Progenitor cell of endocrine pancreas (in vitro differentiated cells): ENCODE data around the gene CELSR1. TPM values are rescaled to one million over a fixed set of nuclear protein-coding genes. Genes with fewer than 3 reads are reported as not detected.

Experiments
- DNase-seq: peaks from one replicate; pipeline ENCODE4 v3.0.0; 2021; ENCODE audit warnings: low spot score; ENCODE audit not compliant: unreplicated experiment
- H3K27ac Mint-ChIP-seq: 2 replicates; pipeline ENCODE4 v1.8.0; 2021; ENCODE audit warnings: mild to moderate bottlenecking, moderate library complexity, mixed read lengths
- H3K27me3 Mint-ChIP-seq: 2 replicates; pipeline ENCODE4 v1.8.0; 2021; ENCODE audit warnings: mixed read lengths
- H3K36me3 Mint-ChIP-seq: 2 replicates; pipeline ENCODE4 v1.8.0; 2022; ENCODE audit warnings: mixed read lengths; ENCODE audit not compliant: insufficient read depth
- H3K4me1 Mint-ChIP-seq: 2 replicates; pipeline ENCODE4 v1.8.0; 2021; ENCODE audit warnings: low read depth, mixed read lengths
- H3K4me3 Mint-ChIP-seq: 2 replicates; pipeline ENCODE4 v1.8.0; 2021; ENCODE audit warnings: low read depth, mild to moderate bottlenecking, moderate library complexity, mixed read lengths
- H3K9me3 Mint-ChIP-seq: 2 replicates; pipeline ENCODE4 v1.8.0; 2021; ENCODE audit warnings: low read depth, mixed read lengths
- CTCF ChIP-seq: fragments of 200-600 bp; sonication (generic); IDR thresholded peaks from one replicate; pipeline ENCODE4 v1.5.0; 2021; ENCODE audit warnings: antibody characterized with exemption, mild to moderate bottlenecking; ENCODE audit not compliant: unreplicated experiment
- total RNA-seq: library from RNA; stranded (reverse); gene quantifications from 2 replicates; pipeline ENCODE4 v1.2.1, GENCODE V29; 2021

The CELSR1 gene
- total RNA-seq, 1 donor from 2014 or later: 20.9 TPM

- TF ChIP-seq CTCF: no peak
- H3K27ac Mint-ChIP-seq: no peak overlapping the region
- peaks cover 2% of the 10 kb centered on the region for H3K36me3 Mint-ChIP-seq
- no peak for DNase-seq
- H3K27me3 Mint-ChIP-seq: peaks cover 6% of the 10 kb centered on the region
- H3K9me3 Mint-ChIP-seq: no peaks in the 10 kb centered on the region
- H3K4me3 Mint-ChIP-seq: peak overlapping the region; percentile 29
- H3K4me1 Mint-ChIP-seq: peaks cover 53% of the 10 kb centered on the region
These were observed 42.5 kb upstream of the CELSR1 start for GRCh38 chr22:46579751-46580449.

GRCh38 chr22:46578824-46579561 lies 41.6 kb upstream of the CELSR1 start:
- peaks cover 2% of the 10 kb centered on the region for H3K36me3 Mint-ChIP-seq
- H3K27ac Mint-ChIP-seq: peak overlapping the region; percentile 80
- peaks cover 52% of the 10 kb centered on the region for H3K4me1 Mint-ChIP-seq
- no peaks in the 10 kb centered on the region for H3K9me3 Mint-ChIP-seq
- no peak for DNase-seq
- TF ChIP-seq CTCF: no peak
- peak overlapping the region; percentile 88 for H3K4me3 Mint-ChIP-seq
- H3K27me3 Mint-ChIP-seq: peaks cover 2% of the 10 kb centered on the region

GRCh38 chr22:46578251-46578823 lies 40.9 kb upstream of the CELSR1 start:
- peaks cover 46% of the 10 kb centered on the region for H3K4me1 Mint-ChIP-seq
- DNase-seq: no peak
- TF ChIP-seq CTCF: no peak

GRCh38 chr22:46577368-46578249 lies 40.2 kb upstream of the CELSR1 start:
- H3K4me1 Mint-ChIP-seq: peaks cover 46% of the 10 kb centered on the region
- DNase-seq: no peak
- H3K27me3 Mint-ChIP-seq: no peaks in the 10 kb centered on the region
- no peaks in the 10 kb centered on the region for H3K36me3 Mint-ChIP-seq
- H3K27ac Mint-ChIP-seq: peak overlapping the region; percentile 56
- no peak for TF ChIP-seq CTCF
- H3K9me3 Mint-ChIP-seq: no peaks in the 10 kb centered on the region
- H3K4me3 Mint-ChIP-seq: peak overlapping the region; percentile 88

More at GRCh38 chr22:46578251-46578823, 40.9 kb upstream of the CELSR1 start:
- Mint-ChIP-seq H3K27ac (peak overlapping the region; percentile 80), H3K9me3 (no peaks in the 10 kb centered on the region), H3K36me3 (no peaks in the 10 kb centered on the region), H3K27me3 (no peaks in the 10 kb centered on the region), H3K4me3 (peak overlapping the region; percentile 88)
